Loucy (cell line): ENCODE results near the gene IGF2BP1.

Experiments
- H2AFZ ChIP-seq: fragments of 200-600 bp; sonication (generic); 2 replicates; pipeline ENCODE4 v1.6.0; 2016; ENCODE audit warnings: antibody characterized with exemption, mild to moderate bottlenecking, low read length, moderate library complexity
- H3F3A ChIP-seq: fragments of 200-600 bp; 2 replicates; pipeline ENCODE4 v1.6.0; 2016; ENCODE audit warnings: antibody characterized with exemption, low read depth, mild to moderate bottlenecking
- H3K27me3 ChIP-seq: fragments of 200-600 bp; sonication (generic); 2 replicates; pipeline ENCODE4 v1.6.1; 2014; ENCODE audit warnings: low read length, mild to moderate bottlenecking; ENCODE audit not compliant: insufficient read depth, poor library complexity, severe bottlenecking
- H3K36me3 ChIP-seq: fragments of 200-600 bp; sonication (generic); 2 replicates; pipeline ENCODE4 v1.6.1; 2016; ENCODE audit warnings: low read length; ENCODE audit not compliant: insufficient read depth
- H3K4me1 ChIP-seq: fragments of 200-600 bp; sonication (generic); 2 replicates; pipeline ENCODE4 v1.5.1; 2014; ENCODE audit warnings: low read length, mild to moderate bottlenecking; ENCODE audit not compliant: insufficient read depth, poor library complexity, severe bottlenecking
- H3K4me2 ChIP-seq: fragments of 200-600 bp; sonication (generic); 2 replicates; pipeline ENCODE4 v1.6.0; 2014; ENCODE audit warnings: antibody characterized with exemption, low read length, low read depth, mild to moderate bottlenecking; ENCODE audit not compliant: poor library complexity, severe bottlenecking
- H3K4me3 ChIP-seq: fragments of 200-600 bp; sonication (generic); 2 replicates; pipeline ENCODE4 v1.5.1; 2014; ENCODE audit warnings: low read length, mild to moderate bottlenecking, mixed read lengths; ENCODE audit not compliant: poor library complexity, severe bottlenecking
- H3K79me2 ChIP-seq: fragments of 200-600 bp; sonication (generic); 2 replicates; pipeline ENCODE4 v1.6.1; 2014; ENCODE audit warnings: low read length; ENCODE audit not compliant: insufficient read depth
- H3K9ac ChIP-seq: fragments of 200-600 bp; sonication (generic); 2 replicates; pipeline ENCODE4 v1.6.0; 2014; ENCODE audit warnings: mild to moderate bottlenecking, low read depth, low read length, moderate library complexity; ENCODE audit not compliant: poor library complexity, severe bottlenecking
- H3K9me2 ChIP-seq: fragments of 200-600 bp; sonication (generic); replicated peaks from 2 replicates; pipeline ENCODE4 v1.6.1; 2016; ENCODE audit warnings: low read depth, low read length, mixed read lengths
- H3K9me3 ChIP-seq: fragments of 200-600 bp; sonication (generic); 2 replicates; pipeline ENCODE4 v1.6.1; 2014; ENCODE audit warnings: mild to moderate bottlenecking, antibody characterized with exemption, low read length, low read depth; ENCODE audit not compliant: insufficient read depth
- H4K20me1 ChIP-seq: fragments of 200-600 bp; sonication (generic); 2 replicates; pipeline ENCODE4 v1.6.0; 2014; ENCODE audit warnings: antibody characterized with exemption, low read length, mild to moderate bottlenecking; ENCODE audit not compliant: insufficient read depth, poor library complexity, severe bottlenecking
- EZH2phosphoT487 ChIP-seq: fragments of 200-600 bp; IDR thresholded peaks from 2 replicates; pipeline ENCODE4 v1.6.1; 2018; ENCODE audit warnings: antibody characterized with exemption, mild to moderate bottlenecking, moderate library complexity, borderline replicate concordance
- TF ChIP-seq, protein P1 (sequence below): fragments of 200-600 bp; sonication (generic); conservative IDR thresholded peaks from 2 replicates; pipeline ENCODE4 v1.5.1; 2014; ENCODE audit warnings: mild to moderate bottlenecking, antibody characterized with exemption, low read length

Gene IGF2BP1

DNA sequence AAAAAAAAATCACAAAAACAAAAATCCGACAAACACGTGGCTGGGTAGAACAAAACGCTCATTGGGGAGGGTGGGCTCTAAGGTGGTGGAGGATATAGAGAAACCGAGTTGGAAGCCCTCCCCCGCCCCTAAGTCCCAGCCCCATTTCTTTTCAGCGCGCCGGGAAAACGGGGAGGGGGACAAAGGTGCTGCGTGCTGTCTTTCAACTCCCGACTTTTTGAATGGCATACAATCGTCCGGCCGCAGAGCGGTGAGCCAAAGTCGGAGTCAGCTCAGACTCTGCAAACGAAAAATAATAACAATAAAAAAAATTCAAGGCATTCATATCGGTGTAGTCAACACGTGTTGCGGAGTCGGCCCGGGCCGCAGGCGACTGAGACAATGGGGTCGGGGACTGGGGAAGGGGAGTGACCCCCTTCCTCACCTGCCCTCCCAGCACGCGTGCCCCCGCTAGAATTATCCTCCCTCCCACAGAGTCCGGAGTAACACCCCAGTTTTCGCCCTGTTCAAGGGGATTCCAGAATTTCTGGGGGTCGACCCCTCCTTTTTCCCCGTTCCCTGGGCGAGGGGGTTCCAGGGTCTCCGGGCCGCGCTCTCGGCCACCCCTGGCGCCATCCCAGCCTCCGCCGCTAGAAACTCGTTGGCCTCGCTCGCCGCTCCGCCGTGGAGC, 1.7 kb upstream of the IGF2BP1 start:
- H3K36me3 ChIP-seq: no peaks in the 10 kb centered on the region
- H3K4me1 ChIP-seq: peaks cover 4% of the 10 kb centered on the region
- no peak overlapping the region for H3K4me2 ChIP-seq
- H3K9me3 ChIP-seq: no peaks in the 10 kb centered on the region
- H3K4me3 ChIP-seq: no peak overlapping the region
- H3K9ac ChIP-seq: no peak overlapping the region
- H4K20me1 ChIP-seq: no peaks in the 10 kb centered on the region
- H3F3A ChIP-seq: no peaks in the 10 kb centered on the region
- no peak for TF ChIP-seq EZH2phosphoT487
- TF ChIP-seq, protein P1, sequence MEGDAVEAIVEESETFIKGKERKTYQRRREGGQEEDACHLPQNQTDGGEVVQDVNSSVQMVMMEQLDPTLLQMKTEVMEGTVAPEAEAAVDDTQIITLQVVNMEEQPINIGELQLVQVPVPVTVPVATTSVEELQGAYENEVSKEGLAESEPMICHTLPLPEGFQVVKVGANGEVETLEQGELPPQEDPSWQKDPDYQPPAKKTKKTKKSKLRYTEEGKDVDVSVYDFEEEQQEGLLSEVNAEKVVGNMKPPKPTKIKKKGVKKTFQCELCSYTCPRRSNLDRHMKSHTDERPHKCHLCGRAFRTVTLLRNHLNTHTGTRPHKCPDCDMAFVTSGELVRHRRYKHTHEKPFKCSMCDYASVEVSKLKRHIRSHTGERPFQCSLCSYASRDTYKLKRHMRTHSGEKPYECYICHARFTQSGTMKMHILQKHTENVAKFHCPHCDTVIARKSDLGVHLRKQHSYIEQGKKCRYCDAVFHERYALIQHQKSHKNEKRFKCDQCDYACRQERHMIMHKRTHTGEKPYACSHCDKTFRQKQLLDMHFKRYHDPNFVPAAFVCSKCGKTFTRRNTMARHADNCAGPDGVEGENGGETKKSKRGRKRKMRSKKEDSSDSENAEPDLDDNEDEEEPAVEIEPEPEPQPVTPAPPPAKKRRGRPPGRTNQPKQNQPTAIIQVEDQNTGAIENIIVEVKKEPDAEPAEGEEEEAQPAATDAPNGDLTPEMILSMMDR: no peak
- no peaks in the 10 kb centered on the region for H3K79me2 ChIP-seq
- no peak overlapping the region for H2AFZ ChIP-seq
- H3K27me3 ChIP-seq: peaks cover 28% of the 10 kb centered on the region
- no peaks in the 10 kb centered on the region for H3K9me2 ChIP-seq

DNA sequence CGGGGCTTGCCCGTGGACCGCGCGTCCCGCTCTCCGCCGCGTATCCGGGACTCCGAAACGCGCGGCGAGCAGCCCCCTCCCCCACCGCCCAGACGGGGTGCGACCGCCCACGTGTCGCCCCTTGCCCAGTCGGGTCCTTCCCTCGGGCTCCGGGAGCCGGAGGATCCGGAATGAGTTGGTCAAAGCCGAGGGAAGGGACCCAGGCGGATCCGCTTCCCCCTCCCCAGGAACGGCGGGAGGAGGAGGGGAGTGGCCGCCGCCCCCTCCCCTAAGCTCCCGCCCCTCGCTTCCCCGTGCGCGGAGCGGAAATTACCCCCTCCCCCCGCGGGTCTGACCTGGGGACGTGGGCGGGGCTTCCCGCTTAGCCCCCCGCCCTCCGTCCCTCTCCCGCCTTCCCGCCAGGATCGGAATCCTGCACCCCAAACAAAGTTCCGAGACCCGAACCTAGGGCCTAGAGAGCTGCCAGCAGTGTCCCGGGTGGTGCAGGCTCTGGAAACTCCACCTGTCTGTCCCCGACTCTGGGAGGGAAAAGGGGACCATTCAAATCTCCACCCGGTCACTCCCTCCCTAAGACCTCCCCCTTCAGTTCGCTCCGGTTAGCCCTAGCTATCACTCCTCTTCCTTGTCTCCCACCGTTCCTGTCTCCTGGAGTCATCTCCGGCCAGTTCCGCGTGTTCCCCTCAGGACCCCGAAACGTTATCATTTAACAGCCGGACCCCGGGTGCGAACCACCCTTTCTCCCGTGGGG, 1.0 kb upstream of the IGF2BP1 start:
- Histone ChIP-seq H4K20me1 (no peaks in the 10 kb centered on the region), H3K79me2 (no peaks in the 10 kb centered on the region), H3K27me3 (peaks cover 22% of the 10 kb centered on the region), H3K4me1 (peaks cover 4% of the 10 kb centered on the region), H3K9me2 (no peaks in the 10 kb centered on the region), H3K4me2 (no peak overlapping the region), H3K36me3 (no peaks in the 10 kb centered on the region), H3F3A (no peaks in the 10 kb centered on the region), H3K9ac (no peak overlapping the region), H2AFZ (no peak overlapping the region), H3K9me3 (no peaks in the 10 kb centered on the region), H3K4me3 (no peak overlapping the region)
- TF ChIP-seq, protein P1: no peak
- TF ChIP-seq EZH2phosphoT487: no peak

DNA sequence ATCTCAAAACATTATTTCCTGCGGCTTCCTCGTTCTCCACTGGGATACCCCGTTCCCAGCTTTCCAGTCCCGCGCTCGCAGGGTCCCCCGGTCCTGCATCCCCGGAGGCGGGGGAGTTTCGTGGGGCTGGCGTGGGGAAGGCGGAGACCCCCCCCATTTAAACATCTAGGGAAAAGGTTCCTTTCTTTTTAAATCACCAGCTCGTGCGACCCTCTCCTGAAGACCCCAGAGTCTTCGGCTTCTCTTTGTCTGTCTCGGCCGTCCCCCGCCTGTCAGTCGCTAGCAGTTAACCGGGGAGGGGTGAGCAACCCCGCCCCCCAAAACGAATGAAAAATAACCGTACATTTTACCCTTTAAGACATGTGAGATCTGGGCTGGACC, 473 bp upstream of the IGF2BP1 start:
- TF ChIP-seq, protein P1: no peak
- TF ChIP-seq EZH2phosphoT487: no peak
- Histone ChIP-seq H3K9me2 (no peaks in the 10 kb centered on the region), H3K9me3 (no peaks in the 10 kb centered on the region), H3F3A (no peaks in the 10 kb centered on the region), H3K79me2 (no peaks in the 10 kb centered on the region), H3K27me3 (peaks cover 16% of the 10 kb centered on the region), H4K20me1 (no peaks in the 10 kb centered on the region), H3K4me1 (peaks cover 4% of the 10 kb centered on the region), H3K4me2 (no peak overlapping the region), H3K36me3 (no peaks in the 10 kb centered on the region), H3K4me3 (no peak overlapping the region), H3K9ac (no peak overlapping the region), H2AFZ (no peak overlapping the region)
